ENCODE results near the gene FAM187B.

Gene FAM187B

GRCh38 chr19:35223862-35224505, 4.6 kb downstream of the FAM187B start:
- CTCF ChIA-PET, result interaction anchor here (0.6 to 1.8 kb wide), 7 partner anchors 8 to 231 kb away, joined by 3 to 4 read pairs (median 3); no protein-coding TSS in a partner anchor
- TF ChIP-seq ZNF76 (tag by site-specific recombination; IDR thresholded peaks at IDR 0.05; ENCODE audit: borderline replicate concordance, low read depth) (no peak), ZNF621 (tag by site-specific recombination; IDR thresholded peaks at IDR 0.05) (no peak), HOXC10 (CRISPR knock-in tag; IDR thresholded peaks at IDR 0.05) (no peak), ZNF202 (tag by site-specific recombination; IDR thresholded peaks at IDR 0.05; ENCODE audit: borderline replicate concordance) (no peak), SETDB1 (IDR thresholded peaks at IDR 0.05; ENCODE audit: insufficient read length, low read length) (no peak), ELK4 (IDR thresholded peaks at IDR 0.05; ENCODE audit: borderline replicate concordance, low read depth, low read length) (no peak), ZBTB44 (tag by site-specific recombination; IDR thresholded peaks at IDR 0.05) (no peak), ZNF148 (tag by site-specific recombination; IDR thresholded peaks at IDR 0.05; ENCODE audit: borderline replicate concordance) (no peak), ZNF610 (tag by site-specific recombination; IDR thresholded peaks at IDR 0.05; ENCODE audit: borderline replicate concordance) (no peak), ZNF513 (tag by site-specific recombination; IDR thresholded peaks at IDR 0.05) (no peak), TCF7L2 (IDR thresholded peaks at IDR 0.05; ENCODE audit: borderline replicate concordance, low read depth, low read length) (no peak), ZNF658 (tag by site-specific recombination; IDR thresholded peaks at IDR 0.05) (no peak), ZNF645 (tag by site-specific recombination; IDR thresholded peaks at IDR 0.05) (no peak), ZNF449 (tag by site-specific recombination; IDR thresholded peaks at IDR 0.05) (no peak), ZNF571 (tag by site-specific recombination; IDR thresholded peaks at IDR 0.05) (no peak)
- no peaks in the 10 kb centered on the region for H3K9me3 ChIP-seq (ENCODE audit: control insufficient read depth, insufficient read depth, low read depth, low read length)
- POLR2A ChIA-PET, result no interaction called here
- H3K36me3 ChIP-seq (ENCODE audit: control insufficient read depth in 2 of 2, insufficient read depth in 1 of 2, low read length in 2 of 2), result no peaks in the 10 kb centered on the region
- no peak overlapping the region for H3K27ac ChIP-seq (ENCODE audit: extremely low read depth, low read depth, low read length)
- H3K4me3 ChIP-seq (ENCODE audit: low read depth, low read length), result no peak overlapping the region
- H3K4me1 ChIP-seq (ENCODE audit: control insufficient read depth, insufficient read depth, low read length), result no peaks in the 10 kb centered on the region
